A549 (cell line): Measurements from ENCODE around the gene REEP3.

Experiments used
- CTCF ChIP-seq: fragments of >200 bp; sonication (Bioruptor Twin); formaldehyde crosslinking; IDR thresholded peaks from 3 replicates; pipeline ENCODE4 v1.5.1; 2016
- FOXS1 ChIP-seq: fragments of 250-450 bp; sonication (Bioruptor Pico); IDR thresholded peaks from 2 replicates; pipeline ENCODE4 v1.5.0; 2020; ENCODE audit warnings: mild to moderate bottlenecking, moderate library complexity
- POLR2A ChIP-seq: IDR thresholded peaks from 2 replicates; pipeline ENCODE4 v1.6.1; 2012; ENCODE audit warnings: mild to moderate bottlenecking, low read length

- TF ChIP-seq CTCF (no peak), FOXS1 (no peak), POLR2A (no peak)
These were observed 136.6 kb downstream of the REEP3 start for GRCh38 chr10:63657761-63658160.
